ENCODE results near the gene TLE3. TPM values are rescaled to one million over a fixed set of nuclear protein-coding genes. Genes with fewer than 3 reads are reported as not detected.

TLE3 gene
- total RNA-seq, 1 donor from 2014 or later: 89.2 TPM

- H3K27me3 Mint-ChIP-seq (ENCODE audit: unreplicated experiment): peaks cover 3% of the 10 kb centered on the region
- peaks cover 5% of the 10 kb centered on the region for H3K9me3 Mint-ChIP-seq (ENCODE audit: unreplicated experiment)
- peak overlapping the region; percentile 78 for H3K27ac Mint-ChIP-seq (ENCODE audit: unreplicated experiment)
- DNase-seq: no peak
- TF ChIP-seq CTCF (IDR thresholded peaks at IDR 0.05; ENCODE audit: partially characterized antibody, unreplicated experiment): no peak
- H3K36me3 Mint-ChIP-seq (ENCODE audit: unreplicated experiment): no peaks in the 10 kb centered on the region
- peaks cover 9% of the 10 kb centered on the region for H3K4me1 Mint-ChIP-seq (ENCODE audit: low read depth, unreplicated experiment)
- H3K4me3 Mint-ChIP-seq (ENCODE audit: unreplicated experiment): peak overlapping the region; percentile 63
These were observed 14.3 kb upstream of the TLE3 start for GRCh38 chr15:70112074-70112395.

- Mint-ChIP-seq H3K36me3 (ENCODE audit: unreplicated experiment) (no peaks in the 10 kb centered on the region), H3K9me3 (ENCODE audit: unreplicated experiment) (peaks cover 5% of the 10 kb centered on the region), H3K4me3 (ENCODE audit: unreplicated experiment) (peak overlapping the region; percentile 67), H3K27me3 (ENCODE audit: unreplicated experiment) (peaks cover 3% of the 10 kb centered on the region), H3K27ac (ENCODE audit: unreplicated experiment) (peak overlapping the region; percentile 78), H3K4me1 (ENCODE audit: low read depth, unreplicated experiment) (peaks cover 9% of the 10 kb centered on the region)
- no peak for TF ChIP-seq CTCF (IDR thresholded peaks at IDR 0.05; ENCODE audit: partially characterized antibody, unreplicated experiment)
- peak; percentile 85 for DNase-seq
These were observed 13.7 kb upstream of the TLE3 start for GRCh38 chr15:70111203-70112073.

- Mint-ChIP-seq H3K27me3 (ENCODE audit: unreplicated experiment) (peaks cover 6% of the 10 kb centered on the region), H3K4me1 (ENCODE audit: low read depth, unreplicated experiment) (peaks cover 9% of the 10 kb centered on the region), H3K27ac (ENCODE audit: unreplicated experiment) (no peak overlapping the region), H3K4me3 (ENCODE audit: unreplicated experiment) (no peak overlapping the region), H3K9me3 (ENCODE audit: unreplicated experiment) (peaks cover 5% of the 10 kb centered on the region), H3K36me3 (ENCODE audit: unreplicated experiment) (no peaks in the 10 kb centered on the region)
- no peak for DNase-seq
- no peak for TF ChIP-seq CTCF (IDR thresholded peaks at IDR 0.05; ENCODE audit: partially characterized antibody, unreplicated experiment)
These were observed 12.3 kb upstream of the TLE3 start for GRCh38 chr15:70109978-70110377.

- H3K9me3 Mint-ChIP-seq (ENCODE audit: unreplicated experiment): peaks cover 5% of the 10 kb centered on the region
- H3K27ac Mint-ChIP-seq (ENCODE audit: unreplicated experiment): no peak overlapping the region
- H3K4me1 Mint-ChIP-seq (ENCODE audit: low read depth, unreplicated experiment): peaks cover 9% of the 10 kb centered on the region
- H3K27me3 Mint-ChIP-seq (ENCODE audit: unreplicated experiment): peaks cover 9% of the 10 kb centered on the region
- TF ChIP-seq CTCF (IDR thresholded peaks at IDR 0.05; ENCODE audit: partially characterized antibody, unreplicated experiment): no peak
- H3K36me3 Mint-ChIP-seq (ENCODE audit: unreplicated experiment): no peaks in the 10 kb centered on the region
- DNase-seq: no peak
- H3K4me3 Mint-ChIP-seq (ENCODE audit: unreplicated experiment): no peak overlapping the region
These were observed 11.8 kb upstream of the TLE3 start for GRCh38 chr15:70109531-70109930.

- H3K36me3 Mint-ChIP-seq (ENCODE audit: unreplicated experiment): no peaks in the 10 kb centered on the region
- TF ChIP-seq CTCF (IDR thresholded peaks at IDR 0.05; ENCODE audit: partially characterized antibody, unreplicated experiment): no peak
- no peak overlapping the region for H3K27ac Mint-ChIP-seq (ENCODE audit: unreplicated experiment)
- peaks cover 11% of the 10 kb centered on the region for H3K9me3 Mint-ChIP-seq (ENCODE audit: unreplicated experiment)
- no peak for DNase-seq
- H3K4me1 Mint-ChIP-seq (ENCODE audit: low read depth, unreplicated experiment): peaks cover 5% of the 10 kb centered on the region
- peaks cover 20% of the 10 kb centered on the region for H3K27me3 Mint-ChIP-seq (ENCODE audit: unreplicated experiment)
- H3K4me3 Mint-ChIP-seq (ENCODE audit: unreplicated experiment): no peak overlapping the region
These were observed 6.3 kb upstream of the TLE3 start for GRCh38 chr15:70103880-70104626.
